GM20431 (cell line): Measurements from ENCODE around the gene SLC34A2.

Source experiments
- in situ Hi-C: fragments of 300-500 bp; cut with MseI, MboI; formaldehyde crosslinking; loops from one replicate; pipeline ENCODE4 v1.15.0; 2020; ENCODE audit warnings: low sequenced_read_pairs; ENCODE audit not compliant: unreplicated experiment

SLC34A2 gene

DNA sequence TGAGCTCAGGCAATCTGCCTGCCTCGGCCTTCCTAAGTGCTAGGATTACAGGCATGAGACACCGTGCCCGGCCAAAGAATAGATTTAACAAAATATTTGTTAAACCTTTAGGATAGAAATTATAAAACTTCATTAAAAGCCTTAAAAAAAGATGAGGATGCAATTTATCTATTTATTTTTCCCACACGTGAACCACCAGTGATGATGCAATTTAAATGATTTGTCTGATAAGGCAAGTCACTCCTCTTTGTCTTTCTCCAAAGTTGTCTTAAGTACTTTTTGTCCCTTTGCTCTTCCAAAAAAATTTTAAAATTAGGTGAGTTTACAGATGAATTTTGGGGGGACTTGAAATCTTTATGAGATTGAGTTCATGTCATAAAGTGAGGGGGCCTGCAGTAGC is 58.2 kb downstream of the SLC34A2 start:
- in situ Hi-C loops = no loop called here

- in situ Hi-C loops = no loop called here
Measured at GRCh38 chr4:25722964-25723363, 67.3 kb downstream of the SLC34A2 start.

DNA sequence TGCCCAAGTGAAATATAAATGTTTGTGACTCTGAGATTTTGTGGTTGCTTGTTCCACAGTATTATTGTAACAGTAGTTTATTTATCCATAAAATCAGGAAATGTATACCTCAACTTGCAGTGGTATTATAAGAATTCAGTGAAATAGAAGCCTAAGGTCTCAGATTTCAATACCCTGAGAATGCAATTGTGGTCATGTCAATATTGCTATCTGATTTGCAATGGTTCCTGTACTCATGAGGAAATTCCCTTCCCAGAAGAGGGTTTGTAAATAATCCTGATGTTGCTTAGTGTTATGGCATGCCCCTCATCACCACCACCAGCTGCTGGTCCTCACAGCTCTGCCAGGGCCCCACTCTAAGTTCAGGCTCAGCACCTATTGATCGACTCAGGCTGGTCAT is 67.8 kb downstream of the SLC34A2 start:
- in situ Hi-C loops = no loop called here

DNA sequence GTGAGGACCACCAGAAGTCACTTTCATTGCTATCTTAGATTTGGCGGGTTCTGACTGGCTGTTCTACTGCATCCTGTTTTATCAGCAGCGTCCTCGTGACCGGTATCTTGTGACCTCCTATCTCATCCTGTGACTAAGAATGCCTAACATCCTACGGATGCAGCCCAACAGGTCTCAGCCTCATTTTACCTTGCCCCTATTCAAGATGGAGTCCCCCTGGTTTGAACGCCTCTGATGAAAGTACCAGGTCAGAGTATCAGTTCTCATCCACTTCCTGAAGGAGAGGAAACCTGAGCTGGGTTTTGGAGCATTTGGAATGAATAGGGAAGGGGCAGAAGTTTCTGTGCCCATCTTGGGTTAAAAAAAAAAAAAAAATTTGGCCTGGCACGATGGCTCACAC is 70.2 kb downstream of the SLC34A2 start:
- in situ Hi-C loops = no loop called here

DNA sequence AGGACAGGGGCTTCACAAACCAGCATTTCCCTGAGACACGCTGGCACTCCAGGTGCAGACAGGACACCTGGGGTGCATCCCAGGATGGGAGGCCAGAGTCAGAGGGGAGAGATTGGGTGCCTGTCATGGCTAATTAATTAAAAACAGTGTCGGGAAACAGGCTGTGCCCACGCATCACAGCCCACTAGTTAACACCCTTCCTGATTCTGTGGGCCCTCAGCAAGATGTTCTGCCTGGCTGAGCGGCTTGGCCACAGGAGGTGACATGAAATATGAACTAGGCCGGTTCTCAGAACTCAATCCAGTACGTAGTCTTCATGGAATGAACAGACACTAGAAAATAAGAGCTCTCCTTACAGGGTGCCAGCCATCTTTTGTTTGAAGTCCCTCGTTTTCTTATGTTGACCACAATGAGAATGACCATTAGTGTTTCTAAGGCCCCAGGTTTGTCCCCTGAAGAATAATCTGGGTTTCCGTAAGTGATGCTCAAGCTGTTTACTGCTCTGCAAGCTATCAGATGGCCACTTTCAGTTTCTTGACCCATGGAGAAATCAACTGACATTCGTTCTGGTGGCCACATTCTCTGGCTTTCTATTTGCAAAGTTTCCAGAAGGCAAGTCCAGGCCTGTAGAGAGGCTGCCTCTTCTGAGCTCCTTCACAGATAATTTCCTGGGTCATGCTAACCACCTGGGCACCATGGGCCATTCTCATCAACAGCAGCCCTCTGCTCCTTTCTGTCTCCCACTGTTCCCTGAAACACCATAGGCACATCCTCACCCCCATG is 72.3 kb downstream of the SLC34A2 start:
- in situ Hi-C loops = no loop called here
